ENCODE measurements around the gene TNFRSF1A.

Gene TNFRSF1A

GRCh38 chr12:6316921-6317692 lies 24.8 kb downstream of the TNFRSF1A start:
- Histone ChIP-seq H3K9ac (no peak overlapping the region), H3K4me2 (no peak overlapping the region), H3K36me3 (peaks cover 0 to 10% (median 0%) of the 10 kb centered on the region in 11 experiments; a peak in 6 of 22 replicates), H3K27ac (no peak overlapping the region), H3K4me1 (peaks cover 27 to 54% (median 40%) of the 10 kb centered on the region in 10 experiments), H4K20me1 (peaks cover 0 to 57% (median 2%) of the 10 kb centered on the region in 11 experiments; a peak in 8 of 22 replicates), H3K9me3 (replicated peaks in 1 of 11) (no peaks in the 10 kb centered on the region), H3K4me3 (no peak overlapping the region), H3K27me3 (peaks cover 2 to 12% (median 6%) of the 10 kb centered on the region in 11 experiments; a peak in 16 of 22 replicates)
- TF ChIP-seq Cebpa-rat (IDR thresholded peaks at IDR 0.05), result no peak

- H3K9me3 ChIP-seq (replicated peaks in 1 of 11), result no peaks in the 10 kb centered on the region
- peaks cover 0 to 4% (median 0%) of the 10 kb centered on the region in 11 experiments; a peak in 4 of 22 replicates for H3K36me3 ChIP-seq
- H4K20me1 ChIP-seq, result peaks cover 0 to 48% (median 0%) of the 10 kb centered on the region in 11 experiments; a peak in 8 of 22 replicates
- no peak overlapping the region for H3K9ac ChIP-seq
- peaks cover 25 to 49% (median 38%) of the 10 kb centered on the region in 10 experiments for H3K4me1 ChIP-seq
- no peak overlapping the region for H3K27ac ChIP-seq
- TF ChIP-seq Cebpa-rat (IDR thresholded peaks at IDR 0.05), result no peak
- H3K4me3 ChIP-seq, result no peak overlapping the region
- no peak overlapping the region for H3K4me2 ChIP-seq
- peaks cover 13 to 23% (median 17%) of the 10 kb centered on the region in 11 experiments for H3K27me3 ChIP-seq
Observed at GRCh38 chr12:6315704-6316597, 25.9 kb downstream of the TNFRSF1A start.

DNA sequence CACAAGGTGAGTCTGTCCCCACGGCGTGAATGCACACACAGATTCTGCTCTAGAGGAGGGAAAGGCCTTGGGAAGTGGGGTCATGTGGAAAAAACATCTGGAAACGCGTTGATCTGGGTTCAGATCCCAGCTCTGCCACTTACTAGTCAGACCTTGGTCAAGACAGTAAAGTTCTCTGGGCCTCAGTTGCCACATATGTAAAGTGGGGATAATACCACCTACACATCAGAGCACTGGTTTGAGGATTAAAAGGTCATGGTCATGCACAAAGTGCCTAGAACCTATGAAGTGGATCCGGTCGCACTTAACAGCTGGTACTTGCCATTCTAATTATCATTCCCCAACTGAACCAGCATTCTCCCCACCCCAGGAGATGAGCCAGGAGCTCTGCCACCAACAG lies 26.7 kb downstream of the TNFRSF1A start:
- H3K36me3 ChIP-seq, result no peaks in the 10 kb centered on the region
- no peak overlapping the region for H3K9ac ChIP-seq
- no peaks in the 10 kb centered on the region for H3K9me3 ChIP-seq (replicated peaks in 1 of 11)
- H3K4me2 ChIP-seq, result no peak overlapping the region
- no peak overlapping the region for H3K4me3 ChIP-seq
- no peak for TF ChIP-seq Cebpa-rat (IDR thresholded peaks at IDR 0.05)
- H3K27me3 ChIP-seq, result peaks cover 21 to 31% (median 24%) of the 10 kb centered on the region in 11 experiments
- peaks cover 32 to 49% (median 44%) of the 10 kb centered on the region in 10 experiments for H3K4me1 ChIP-seq
- H4K20me1 ChIP-seq, result peaks cover 0 to 40% (median 0%) of the 10 kb centered on the region in 11 experiments; a peak in 8 of 22 replicates
- H3K27ac ChIP-seq, result no peak overlapping the region

- H3K9ac ChIP-seq, result no peak overlapping the region
- H4K20me1 ChIP-seq, result peaks cover 0 to 36% (median 0%) of the 10 kb centered on the region in 11 experiments; a peak in 7 of 22 replicates
- no peak overlapping the region for H3K4me2 ChIP-seq
- no peaks in the 10 kb centered on the region for H3K9me3 ChIP-seq (replicated peaks in 1 of 11)
- peaks cover 33 to 49% (median 46%) of the 10 kb centered on the region in 10 experiments for H3K4me1 ChIP-seq
- H3K27ac ChIP-seq, result no peak overlapping the region
- H3K36me3 ChIP-seq, result no peaks in the 10 kb centered on the region
- no peak for TF ChIP-seq Cebpa-rat (IDR thresholded peaks at IDR 0.05)
- H3K27me3 ChIP-seq, result peaks cover 25 to 35% (median 28%) of the 10 kb centered on the region in 11 experiments
- no peak overlapping the region for H3K4me3 ChIP-seq
Observed at GRCh38 chr12:6314776-6315175, 27.1 kb downstream of the TNFRSF1A start.

DNA sequence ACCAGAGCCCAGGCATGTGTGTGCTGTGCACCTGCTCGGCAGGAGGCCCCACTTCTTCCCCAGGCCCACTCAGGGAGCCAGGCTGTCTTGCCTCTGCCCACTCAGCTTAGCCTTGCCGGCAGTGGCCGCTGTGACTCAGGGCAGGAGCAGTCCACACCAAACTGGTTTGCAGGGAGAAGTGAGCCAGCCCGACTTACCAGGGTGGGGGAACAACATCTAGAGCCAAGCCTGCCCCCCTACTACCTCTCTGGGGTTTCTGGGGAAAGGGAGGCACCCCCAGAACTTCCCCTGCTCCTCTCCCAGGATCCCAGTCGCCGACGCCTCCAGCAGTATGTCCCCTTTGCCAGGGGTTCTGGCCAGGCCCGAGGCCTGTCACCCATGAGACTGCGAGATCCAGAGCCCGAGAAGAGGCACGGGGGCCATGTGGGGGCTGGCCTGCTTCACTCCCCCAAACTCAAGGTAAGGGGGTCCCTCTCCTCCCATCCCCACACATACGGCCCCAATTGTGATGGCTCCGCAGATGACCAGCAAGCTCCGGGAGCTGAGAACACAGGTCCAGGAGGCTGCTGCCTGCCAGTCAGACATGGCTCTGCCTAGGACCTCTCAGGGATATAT lies 28.4 kb downstream of the TNFRSF1A start:
- Histone ChIP-seq H3K4me1 (peaks cover 27 to 42% (median 35%) of the 10 kb centered on the region in 10 experiments), H3K36me3 (no peaks in the 10 kb centered on the region), H3K9ac (peak overlapping the region in 4 of 11 experiments; percentile 10 to 29 (median 20); a peak in 3 of 22 replicates), H4K20me1 (peaks cover 0 to 23% (median 0%) of the 10 kb centered on the region in 11 experiments; a peak in 4 of 22 replicates), H3K27ac (no peak overlapping the region), H3K9me3 (replicated peaks in 1 of 11) (no peaks in the 10 kb centered on the region), H3K4me3 (no peak overlapping the region), H3K27me3 (peaks cover 32 to 49% (median 41%) of the 10 kb centered on the region in 11 experiments), H3K4me2 (peak overlapping the region; percentile 29 to 67 (median 51); a peak in 20 of 22 replicates)
- no peak for TF ChIP-seq Cebpa-rat (IDR thresholded peaks at IDR 0.05)

DNA sequence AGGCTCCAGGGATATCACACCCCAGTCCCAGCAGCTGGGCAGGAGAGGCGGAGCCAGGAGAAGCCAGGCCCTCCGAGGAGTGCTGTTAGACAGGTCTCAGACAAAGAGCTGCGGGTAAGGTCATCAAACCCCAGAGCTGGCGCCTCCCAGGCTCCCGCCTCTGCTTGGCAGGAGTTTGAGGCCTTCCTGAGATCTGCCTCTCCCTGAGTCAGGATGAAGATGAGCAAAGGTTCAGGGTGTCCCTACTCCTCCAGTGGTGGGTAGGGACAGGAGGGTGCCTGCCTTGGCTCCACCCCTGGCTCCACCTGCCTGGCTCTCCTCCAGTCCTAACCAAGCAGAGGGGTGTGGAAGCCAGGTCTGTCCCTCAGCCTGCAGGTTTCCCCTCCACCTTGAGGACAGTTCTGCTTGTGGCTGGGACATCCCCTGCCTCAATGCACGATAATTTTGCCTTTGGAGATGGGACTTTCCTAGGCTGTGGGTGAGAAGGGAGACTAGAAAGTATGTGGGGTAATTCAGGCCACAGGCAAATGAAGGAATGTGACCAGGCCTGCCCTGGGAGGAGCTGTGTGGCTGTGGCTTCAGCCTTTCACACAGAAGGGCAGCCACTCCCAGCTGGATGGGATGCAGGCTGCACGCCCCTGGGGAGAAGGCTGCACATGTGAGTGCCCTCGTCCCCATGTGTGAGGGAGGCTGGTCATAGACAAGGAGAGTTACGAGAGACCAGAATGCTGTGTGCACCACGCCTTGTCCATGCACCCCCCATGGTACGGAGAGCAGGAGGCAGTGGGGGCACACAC lies 29.1 kb downstream of the TNFRSF1A start:
- no peak for TF ChIP-seq Cebpa-rat (IDR thresholded peaks at IDR 0.05)
- Histone ChIP-seq H3K9ac (peak overlapping the region in 4 of 11 experiments; percentile 10 to 29 (median 20); a peak in 4 of 22 replicates), H3K27ac (no peak overlapping the region), H3K27me3 (peaks cover 32 to 54% (median 45%) of the 10 kb centered on the region in 11 experiments), H4K20me1 (peaks cover 0 to 18% (median 0%) of the 10 kb centered on the region in 11 experiments; a peak in 4 of 22 replicates), H3K36me3 (no peaks in the 10 kb centered on the region), H3K4me1 (peaks cover 22 to 43% (median 32%) of the 10 kb centered on the region in 10 experiments), H3K4me3 (no peak overlapping the region), H3K4me2 (peak overlapping the region; percentile 29 to 67 (median 51); a peak in 21 of 22 replicates), H3K9me3 (replicated peaks in 1 of 11) (no peaks in the 10 kb centered on the region)

DNA sequence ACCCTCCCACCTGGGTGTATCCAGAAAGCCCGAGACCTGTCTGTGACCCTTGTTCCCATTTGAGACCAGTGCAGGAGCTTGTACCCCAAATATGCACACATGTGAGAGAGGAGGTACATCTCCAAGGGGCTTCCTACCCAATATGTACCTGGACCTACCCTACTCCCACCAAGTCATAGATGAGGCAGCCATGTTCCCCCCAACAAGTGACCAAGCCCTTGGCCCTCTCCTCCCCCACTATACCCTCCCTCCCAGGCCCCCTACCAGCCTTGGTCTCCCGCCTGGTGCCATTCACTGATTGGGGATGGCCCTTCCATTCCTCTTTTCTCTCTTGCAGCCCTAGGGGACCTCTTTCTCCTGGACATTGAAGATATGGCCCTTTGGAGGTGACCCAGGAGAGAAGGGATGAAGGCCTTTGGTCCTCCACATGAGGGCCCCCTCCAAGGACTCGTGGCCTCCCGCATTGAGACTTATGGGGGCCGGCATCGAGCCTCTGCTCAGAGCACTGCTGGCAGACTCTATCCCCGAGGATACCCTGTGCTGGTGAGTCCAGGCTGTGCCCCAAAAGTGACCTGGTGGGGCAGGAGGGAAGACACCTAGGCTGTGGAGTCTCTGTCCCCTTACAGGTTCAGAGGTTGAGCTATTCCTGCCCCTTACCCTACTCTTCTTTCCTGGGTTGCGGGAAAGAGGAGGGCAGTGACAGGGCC lies 29.9 kb downstream of the TNFRSF1A start:
- Histone ChIP-seq H3K4me2 (peak overlapping the region in 10 of 11 experiments; percentile 29 to 67 (median 53); a peak in 15 of 22 replicates), H3K4me3 (no peak overlapping the region), H3K9ac (0 out of 22 replicates have a peak overlapping the region, but pooled peaks of 1 of the 11 experiments have one; percentile 10), H3K9me3 (replicated peaks in 1 of 11) (no peaks in the 10 kb centered on the region), H3K27ac (no peak overlapping the region), H3K4me1 (peaks cover 28 to 50% (median 38%) of the 10 kb centered on the region in 10 experiments), H4K20me1 (peaks cover 0 to 10% (median 0%) of the 10 kb centered on the region in 11 experiments; a peak in 2 of 22 replicates), H3K27me3 (peaks cover 32 to 53% (median 45%) of the 10 kb centered on the region in 11 experiments), H3K36me3 (no peaks in the 10 kb centered on the region)
- TF ChIP-seq Cebpa-rat (IDR thresholded peaks at IDR 0.05), result no peak

Data from BLaER1 treated with 17β-estradiol and CSF1 and Interleukin-3, amounts not matched to agents 10 nM and 100 nM (cell line).